Activated effector memory CD4-positive, alpha-beta T cell treated with Interleukin-2 at 50 U/mL for 16 hours (primary cell): ENCODE results near the gene MYO7A.

Source experiments
- DNase-seq: peaks from one replicate; pipeline ENCODE4 v3.0.0-alpha.2; 2020

MYO7A gene

DNA sequence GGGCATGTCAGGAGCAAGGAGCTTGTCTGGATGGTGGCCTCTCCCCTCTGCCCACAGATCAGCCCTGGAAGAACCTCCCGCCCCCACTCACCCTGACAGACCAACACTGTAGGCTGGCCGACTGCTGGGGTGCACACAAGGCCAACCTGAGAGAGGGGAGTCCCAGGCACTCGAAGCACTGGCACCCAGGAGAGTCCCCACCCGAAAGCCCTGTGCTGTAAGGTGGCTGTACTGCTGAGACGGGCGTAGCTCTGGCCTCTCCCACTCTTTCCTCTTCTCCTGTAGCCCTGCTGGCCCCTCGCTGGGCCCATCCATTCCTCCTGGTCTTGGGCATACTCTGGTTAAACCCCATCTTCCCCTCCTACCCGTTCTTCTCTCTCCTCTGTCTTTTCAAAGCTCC is 39.7 kb downstream of the MYO7A start:
- DNase-seq: no peak

DNA sequence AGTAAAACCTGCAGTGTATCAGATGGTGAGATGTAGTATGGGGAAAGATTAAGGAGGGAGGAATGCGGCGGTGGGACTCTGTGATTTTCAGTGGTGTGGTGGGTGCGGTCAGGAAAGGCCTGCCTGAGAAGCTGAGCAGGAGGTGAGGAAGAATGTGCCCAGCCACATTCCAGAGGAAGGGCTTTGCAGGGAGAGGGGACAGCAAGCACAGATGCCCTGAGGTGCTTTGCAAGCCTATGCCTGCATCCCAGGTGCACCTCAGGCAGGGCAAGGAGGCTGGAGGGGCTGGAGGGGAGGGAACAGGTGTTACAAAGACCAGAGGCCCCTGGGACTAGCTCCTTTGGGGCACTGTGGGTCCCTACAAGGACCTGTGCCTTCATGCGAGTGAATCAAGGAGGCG is 42.1 kb downstream of the MYO7A start:
- no peak for DNase-seq

DNA sequence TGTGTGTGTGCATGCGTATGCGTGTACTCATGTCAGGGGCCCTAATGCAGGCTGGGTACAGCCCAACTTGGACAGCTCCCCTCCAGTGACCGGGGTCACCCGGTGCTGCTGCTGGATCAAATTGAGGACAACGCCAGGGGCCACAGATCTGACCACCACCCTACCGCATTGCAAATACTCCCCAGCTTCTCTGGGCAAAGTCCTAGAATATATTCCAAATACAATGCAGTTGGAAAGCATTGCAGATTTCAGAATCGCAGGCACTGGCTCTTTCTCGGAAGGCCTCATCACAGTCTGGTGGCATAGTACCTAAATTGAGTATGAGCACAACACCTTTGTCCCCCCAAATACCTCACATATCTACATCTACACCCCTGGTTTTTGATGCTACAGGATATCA is 43.2 kb downstream of the MYO7A start:
- no peak for DNase-seq

DNA sequence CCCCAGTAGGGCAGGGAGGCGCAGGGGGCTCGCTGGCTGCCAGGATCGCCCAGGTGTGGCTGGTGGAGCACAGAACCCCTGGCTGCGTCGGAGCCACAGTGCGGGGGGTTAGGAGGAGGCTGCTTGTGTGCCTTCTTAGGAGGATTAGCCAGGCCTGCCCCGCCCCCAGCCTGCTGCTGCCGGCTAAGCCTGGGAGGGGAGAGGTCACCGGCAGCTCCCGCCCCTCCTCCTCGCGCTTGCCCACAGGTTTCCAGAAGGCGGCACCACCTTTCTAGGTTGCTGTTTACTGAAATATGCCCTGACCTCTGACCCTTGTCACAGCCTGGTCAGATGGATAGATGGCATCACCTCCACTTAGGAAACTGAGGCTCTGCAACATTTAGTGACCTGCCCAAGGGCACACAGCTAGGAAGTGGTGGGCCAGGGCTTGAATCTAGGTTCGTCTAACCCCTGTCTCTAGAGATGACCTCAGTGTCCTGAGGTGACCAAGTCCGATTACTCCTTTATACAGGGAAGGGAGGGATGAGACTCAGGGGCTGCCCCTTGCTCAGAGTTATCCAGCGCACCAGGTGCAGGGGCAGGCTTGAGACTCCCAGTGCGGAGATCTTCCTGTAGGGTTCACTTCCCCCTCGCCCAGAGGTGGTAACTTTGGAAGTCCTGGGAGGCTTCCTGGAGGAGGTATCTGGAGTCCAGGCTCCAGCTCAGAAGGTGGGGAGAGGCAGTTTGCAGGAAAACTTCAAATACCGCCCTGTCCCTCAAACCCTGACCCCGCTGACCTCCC is 44.0 kb downstream of the MYO7A start:
- no peak for DNase-seq

DNA sequence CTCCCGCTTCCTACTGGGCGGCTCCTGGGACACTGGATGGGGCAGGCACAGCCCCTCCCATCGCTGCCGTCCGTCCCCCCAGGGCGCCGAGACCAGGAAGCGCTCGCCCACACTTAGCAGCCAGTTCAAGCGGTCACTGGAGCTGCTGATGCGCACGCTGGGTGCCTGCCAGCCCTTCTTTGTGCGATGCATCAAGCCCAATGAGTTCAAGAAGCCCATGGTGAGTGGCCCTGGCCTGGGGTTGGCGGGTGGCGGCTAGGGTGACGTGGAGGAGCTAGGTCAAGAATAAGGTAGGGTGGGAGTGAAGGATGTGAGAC is 44.6 kb downstream of the MYO7A start:
- DNase-seq: no peak

DNA sequence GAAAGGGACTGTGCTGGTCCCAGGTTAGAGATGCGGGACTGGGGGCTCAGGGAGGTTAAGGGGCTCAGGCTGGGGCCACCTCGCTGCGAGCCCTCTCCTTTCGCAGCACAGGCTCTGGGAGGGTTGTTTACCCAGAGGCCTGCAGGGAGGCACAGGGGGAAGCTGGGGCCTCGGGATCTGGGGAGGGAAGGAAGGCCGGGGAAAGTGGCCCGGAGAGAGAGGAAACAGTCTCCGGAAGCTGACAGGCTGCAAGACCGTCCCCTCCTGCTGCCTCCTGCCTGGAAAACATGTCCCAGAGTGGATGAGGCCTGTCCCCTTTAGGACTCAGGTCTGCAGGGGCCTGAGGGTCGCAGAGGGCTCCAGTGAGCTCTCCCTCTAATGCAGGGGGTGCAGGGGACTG is 45.4 kb downstream of the MYO7A start:
- no peak for DNase-seq

DNA sequence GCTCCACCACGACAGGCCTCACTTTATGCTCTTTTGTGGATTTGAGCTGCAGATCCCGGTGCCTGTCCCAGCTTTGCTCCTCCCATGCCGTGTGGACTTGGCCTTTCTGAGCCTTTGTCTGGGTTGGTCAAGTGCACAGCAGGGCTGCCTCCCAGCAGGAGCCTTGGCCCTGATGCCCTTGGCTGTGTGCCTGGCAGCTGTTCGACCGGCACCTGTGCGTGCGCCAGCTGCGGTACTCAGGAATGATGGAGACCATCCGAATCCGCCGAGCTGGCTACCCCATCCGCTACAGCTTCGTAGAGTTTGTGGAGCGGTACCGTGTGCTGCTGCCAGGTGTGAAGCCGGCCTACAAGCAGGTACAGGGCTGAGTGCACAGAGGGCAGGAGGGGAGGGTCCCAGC is 46.5 kb downstream of the MYO7A start:
- no peak for DNase-seq

DNA sequence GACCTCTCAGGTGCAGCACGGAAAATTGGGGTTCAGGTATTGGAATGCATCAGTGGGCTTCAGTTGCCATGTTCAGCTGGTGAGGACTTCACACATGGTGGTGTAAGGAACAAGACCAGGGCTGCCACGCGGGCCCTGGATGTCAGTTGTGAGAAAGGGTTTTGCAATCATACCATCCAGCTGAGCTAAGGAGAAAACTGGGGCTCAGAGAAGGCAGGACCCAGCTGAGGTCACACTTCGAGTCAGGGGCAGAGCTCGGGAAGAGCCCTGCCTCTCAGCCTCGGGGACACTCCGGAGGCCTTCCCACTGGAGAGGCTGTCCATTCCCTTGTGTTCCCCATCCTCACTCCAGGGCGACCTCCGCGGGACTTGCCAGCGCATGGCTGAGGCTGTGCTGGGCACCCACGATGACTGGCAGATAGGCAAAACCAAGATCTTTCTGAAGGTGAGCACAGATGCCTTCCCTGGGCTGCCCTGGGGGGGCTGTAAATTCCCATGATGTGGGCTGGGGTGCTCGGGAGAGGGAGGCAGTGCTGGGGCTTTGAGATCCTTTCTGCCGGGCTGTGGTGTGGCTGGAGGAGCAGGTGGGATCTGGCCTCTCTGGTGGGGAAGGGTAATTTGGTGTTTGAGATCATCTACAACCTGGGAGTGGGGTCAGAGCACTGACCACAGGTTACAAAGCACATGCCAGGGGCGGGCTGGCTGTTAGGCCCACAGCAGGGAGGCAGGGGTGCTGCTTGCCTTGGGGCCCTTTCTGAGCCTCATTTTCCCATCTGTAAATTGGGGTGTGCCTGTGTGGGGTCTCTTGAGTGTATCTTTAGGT is 47.2 kb downstream of the MYO7A start:
- DNase-seq: no peak

DNA sequence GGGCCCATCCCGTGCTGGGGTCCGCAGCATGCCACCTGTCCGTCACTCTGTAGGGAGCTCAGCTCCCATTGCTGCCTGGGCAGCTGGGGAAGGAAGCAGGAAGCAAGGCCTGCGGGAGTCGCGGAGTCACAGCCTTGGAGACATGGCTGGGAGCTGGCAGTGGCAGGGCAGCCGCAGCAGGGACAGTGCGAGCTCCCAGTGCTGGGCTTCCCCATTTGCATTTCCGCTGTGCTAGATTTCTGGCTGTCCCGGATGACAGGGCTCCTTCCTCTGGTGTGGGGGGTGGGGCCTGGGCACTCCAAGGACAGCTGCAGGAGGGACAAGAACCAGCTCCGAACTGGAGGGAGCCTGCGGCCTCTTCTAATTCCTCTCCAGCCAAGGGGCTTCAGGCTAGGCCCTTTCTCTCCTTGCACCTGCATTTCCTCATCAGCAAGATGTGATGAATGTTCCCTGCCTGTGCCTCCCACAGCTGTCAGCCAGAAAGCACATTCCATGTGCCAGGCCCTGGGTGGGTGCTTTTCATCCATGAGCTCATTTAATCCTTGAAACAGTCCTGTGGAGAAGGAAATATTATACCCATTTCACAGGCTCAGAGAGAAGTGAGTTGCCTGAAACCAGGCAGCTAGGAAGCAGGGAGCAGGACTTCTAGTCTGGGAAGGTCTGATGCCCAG is 48.0 kb downstream of the MYO7A start:
- no peak for DNase-seq

DNA sequence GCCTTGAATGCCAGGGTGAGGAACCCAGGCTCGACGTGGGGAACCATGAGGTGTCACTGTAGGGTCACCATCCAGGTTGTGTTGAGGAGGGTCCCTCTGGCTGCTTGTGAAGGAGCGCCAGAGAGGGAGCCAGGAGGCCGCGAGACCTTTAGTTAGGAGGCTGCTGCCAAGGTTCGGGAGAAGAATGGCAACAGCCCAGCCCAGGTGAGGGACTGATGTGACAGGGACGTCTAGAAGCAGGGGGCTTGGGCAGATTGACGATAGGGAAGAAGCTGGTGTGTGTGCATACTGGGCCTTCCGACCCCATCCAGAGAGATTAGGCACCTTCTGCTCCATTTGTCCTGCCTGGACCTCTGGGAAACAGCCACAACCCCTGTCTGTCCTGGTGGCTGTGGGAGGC is 49.0 kb downstream of the MYO7A start:
- DNase-seq: no peak

DNA sequence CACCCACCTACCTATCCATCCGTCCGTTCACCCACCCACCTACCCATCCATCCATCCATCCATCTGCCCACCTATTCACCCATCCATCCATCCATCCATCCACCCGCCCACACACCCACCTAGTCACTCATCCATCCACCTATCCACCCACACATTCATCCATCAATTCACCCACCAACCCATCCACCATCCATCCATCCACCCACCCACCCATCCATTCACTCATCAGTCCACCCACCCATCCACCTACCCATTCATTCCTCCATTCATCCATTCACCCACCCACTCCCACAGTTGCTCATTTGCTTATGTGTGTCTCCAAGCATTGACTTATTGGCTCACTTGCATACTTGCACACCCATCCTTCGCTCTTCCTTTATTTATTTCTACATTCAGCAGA is 50.1 kb downstream of the MYO7A start:
- DNase-seq: no peak

DNA sequence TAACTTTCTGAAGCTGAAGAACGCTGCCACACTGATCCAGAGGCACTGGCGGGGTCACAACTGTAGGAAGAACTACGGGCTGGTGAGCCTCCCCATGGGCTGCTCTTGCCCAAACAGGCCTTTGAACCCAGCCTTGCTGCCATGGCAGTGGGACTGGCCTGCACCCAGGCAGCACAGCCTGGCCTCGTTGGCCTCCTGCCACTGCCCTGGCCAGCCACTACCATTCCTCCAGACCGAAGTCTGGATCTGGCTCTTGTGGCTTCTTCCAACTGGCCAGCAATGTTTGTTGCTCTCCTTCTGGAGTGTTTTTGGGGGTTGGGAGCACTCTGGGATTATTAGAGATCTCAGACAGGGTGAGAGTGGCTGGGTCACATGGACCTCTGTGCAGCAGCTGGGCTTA is 51.0 kb downstream of the MYO7A start:
- DNase-seq: no peak

DNA sequence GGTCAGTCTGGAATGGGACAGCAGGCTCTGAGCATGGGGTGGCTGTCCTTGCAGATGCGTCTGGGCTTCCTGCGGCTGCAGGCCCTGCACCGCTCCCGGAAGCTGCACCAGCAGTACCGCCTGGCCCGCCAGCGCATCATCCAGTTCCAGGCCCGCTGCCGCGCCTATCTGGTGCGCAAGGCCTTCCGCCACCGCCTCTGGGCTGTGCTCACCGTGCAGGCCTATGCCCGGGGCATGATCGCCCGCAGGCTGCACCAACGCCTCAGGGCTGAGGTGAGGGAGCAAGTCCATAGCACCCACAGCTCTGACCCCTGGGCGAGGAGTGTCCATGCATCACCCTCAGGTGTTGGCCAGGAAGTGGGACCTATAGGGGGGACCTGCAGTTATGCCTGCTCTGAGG is 51.6 kb downstream of the MYO7A start:
- DNase-seq: no peak

DNA sequence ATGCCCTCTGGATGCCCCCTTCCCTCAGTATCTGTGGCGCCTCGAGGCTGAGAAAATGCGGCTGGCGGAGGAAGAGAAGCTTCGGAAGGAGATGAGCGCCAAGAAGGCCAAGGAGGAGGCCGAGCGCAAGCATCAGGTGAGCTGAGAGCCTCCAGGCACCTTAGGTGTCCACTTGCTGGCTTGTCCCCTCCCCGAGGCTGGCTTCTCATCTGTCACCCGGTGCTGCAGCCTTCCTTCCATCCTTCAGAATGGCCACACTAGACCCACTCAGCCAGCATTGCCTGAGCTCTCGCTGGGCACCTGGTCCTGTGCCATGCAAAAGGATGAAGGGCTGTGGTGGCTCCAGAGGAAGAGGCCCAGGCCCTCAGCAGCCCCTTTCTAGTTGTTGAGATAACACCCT is 52.3 kb downstream of the MYO7A start:
- DNase-seq: no peak

DNA sequence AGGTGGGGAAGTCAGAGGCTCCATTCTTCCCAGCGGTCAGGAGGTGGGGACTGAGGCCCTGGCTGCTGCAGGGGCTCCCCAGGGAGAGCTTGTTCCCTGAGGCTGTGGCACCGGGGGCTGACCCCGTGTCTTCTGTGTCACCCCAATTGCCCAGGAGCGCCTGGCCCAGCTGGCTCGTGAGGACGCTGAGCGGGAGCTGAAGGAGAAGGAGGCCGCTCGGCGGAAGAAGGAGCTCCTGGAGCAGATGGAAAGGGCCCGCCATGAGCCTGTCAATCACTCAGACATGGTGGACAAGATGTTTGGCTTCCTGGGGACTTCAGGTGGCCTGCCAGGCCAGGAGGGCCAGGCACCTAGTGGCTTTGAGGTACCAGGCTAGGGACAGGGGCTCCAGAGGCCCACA is 53.2 kb downstream of the MYO7A start:
- DNase-seq: no peak

DNA sequence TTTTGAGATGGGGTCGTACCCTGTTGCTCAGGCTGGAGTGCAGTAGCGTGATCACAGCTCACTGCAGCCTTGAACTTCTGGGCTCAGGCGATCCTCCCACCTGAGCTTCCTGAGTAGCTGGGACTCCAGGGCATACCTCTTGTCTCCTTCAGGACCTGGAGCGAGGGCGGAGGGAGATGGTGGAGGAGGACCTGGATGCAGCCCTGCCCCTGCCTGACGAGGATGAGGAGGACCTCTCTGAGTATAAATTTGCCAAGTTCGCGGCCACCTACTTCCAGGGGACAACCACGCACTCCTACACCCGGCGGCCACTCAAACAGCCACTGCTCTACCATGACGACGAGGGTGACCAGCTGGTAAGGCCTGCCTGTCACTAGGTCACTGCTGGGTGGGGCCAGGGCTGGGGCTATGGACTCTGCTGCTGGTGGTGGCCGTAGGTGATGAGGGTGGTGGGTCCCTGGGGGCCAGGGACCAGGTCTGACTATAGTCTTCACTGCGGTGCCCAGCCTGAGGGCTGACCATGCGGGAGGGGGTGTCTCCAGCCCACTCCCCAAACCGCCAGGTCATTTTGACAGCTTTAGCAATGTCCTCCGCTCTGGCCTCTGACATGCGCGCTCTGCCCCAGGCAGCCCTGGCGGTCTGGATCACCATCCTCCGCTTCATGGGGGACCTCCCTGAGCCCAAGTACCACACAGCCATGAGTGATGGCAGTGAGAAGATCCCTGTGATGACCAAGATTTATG is 53.9 kb downstream of the MYO7A start:
- DNase-seq: no peak

DNA sequence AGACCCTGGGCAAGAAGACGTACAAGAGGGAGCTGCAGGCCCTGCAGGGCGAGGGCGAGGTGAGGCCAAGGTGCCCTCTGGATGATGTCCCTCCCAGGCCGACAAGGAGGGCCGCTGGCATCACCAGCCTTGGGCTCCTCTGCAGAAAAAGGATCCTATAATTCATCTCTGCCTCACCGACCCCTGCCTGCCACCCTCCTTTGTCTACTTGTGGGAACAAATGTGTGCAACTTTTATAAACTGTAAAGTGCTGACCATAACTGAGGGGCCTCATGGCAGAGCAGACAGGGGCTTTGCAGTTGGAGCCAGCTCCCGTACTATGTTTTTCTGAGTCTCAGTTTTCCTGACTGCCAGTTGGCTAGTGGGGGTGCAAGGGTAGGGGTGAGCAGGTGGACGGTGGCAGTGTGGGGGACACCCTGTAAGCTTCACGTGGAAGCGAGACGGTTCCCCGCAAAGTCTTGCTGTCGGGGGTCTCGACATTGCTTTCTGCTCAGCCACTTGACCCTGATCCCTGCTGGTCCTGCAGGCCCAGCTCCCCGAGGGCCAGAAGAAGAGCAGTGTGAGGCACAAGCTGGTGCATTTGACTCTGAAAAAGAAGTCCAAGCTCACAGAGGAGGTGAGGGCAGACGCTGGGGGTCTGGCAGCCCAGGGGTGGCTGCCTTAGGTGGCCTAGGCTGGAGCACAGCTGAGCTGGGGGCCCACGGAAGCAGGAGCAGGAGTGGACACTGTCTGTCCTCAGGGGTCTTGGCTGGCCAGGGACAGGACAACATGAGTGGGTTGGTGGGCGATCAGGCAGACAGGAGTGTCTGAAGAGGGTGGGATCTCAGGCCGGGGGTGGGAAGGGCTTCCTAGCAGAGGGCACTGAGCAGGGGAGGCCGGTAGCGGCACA is 54.7 kb downstream of the MYO7A start:
- no peak for DNase-seq

DNA sequence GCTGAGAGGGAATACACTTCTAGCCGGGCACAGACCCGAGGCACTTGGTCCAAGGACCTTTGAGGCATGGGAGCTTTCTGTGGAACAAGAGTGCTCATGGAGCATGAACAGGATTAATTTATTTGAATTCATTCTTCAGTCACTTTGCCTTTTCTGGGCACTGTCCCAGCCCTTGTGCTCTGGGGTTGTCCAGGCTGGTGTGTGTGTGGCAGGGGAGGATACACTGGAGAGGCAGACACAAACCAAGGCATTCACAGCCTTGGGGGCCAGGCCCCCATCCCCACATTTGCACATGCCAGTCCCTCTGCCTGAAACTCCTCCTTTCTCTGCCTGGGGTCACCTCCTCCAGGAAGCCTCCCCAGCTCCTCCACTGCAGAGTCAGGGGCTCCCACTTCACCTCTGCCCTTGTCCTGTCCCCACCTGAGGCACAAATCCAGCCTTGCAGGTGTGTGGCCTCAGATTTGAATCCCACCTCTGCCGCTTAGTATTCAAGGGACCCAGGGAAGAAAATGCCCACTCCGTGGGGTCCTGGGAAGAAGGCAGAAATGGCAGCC is 55.5 kb downstream of the MYO7A start:
- no peak for DNase-seq

DNA sequence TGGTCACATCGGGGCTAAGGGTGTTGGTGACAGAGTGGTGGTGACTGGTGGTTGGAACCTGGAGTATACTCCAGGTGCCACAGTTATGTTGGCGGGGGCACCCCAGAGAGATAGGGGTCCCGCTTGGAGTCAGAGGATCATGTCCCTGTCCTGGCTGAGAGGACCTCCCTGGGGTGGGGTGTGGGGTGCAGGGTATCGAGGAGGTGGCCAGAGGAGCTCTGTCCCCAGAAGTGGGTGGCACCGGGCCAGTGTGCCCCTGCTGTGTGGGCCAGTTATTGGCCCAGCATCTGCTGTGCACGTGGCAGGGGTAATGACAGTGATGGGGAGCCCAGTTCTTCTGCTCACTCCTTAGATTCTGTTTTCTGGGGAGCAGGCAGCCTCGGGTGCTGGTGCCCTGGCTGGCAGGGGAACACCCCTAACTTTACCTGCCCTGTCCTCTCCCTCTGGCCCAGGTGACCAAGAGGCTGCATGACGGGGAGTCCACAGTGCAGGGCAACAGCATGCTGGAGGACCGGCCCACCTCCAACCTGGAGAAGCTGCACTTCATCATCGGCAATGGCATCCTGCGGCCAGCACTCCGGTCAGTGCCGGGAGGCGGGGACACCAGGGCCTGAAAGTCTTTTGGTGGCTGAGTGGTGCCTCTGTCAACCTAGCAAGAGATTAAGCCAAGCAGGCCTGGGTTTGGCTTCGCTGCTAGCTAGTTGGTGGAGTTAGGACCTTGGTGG is 56.3 kb downstream of the MYO7A start:
- DNase-seq: no peak

DNA sequence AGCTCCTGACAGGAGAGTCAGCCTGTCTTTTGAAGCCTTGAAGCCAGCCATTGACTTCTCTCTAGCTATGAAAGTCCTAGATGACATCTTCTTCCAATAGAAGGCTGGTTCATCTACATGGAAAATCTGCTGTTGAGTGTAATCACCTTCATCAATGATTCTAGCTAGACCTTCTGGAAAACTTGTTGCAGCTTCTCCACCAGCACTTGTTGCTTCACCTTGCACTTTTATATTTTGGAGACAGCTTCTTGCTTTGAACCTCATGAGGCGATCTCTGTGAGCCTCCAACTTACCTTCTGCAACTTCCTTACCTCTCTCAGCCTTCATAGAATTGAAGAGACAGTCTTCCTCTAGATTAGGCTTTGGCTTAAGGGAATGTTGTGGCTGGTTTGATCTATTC is 58.3 kb downstream of the MYO7A start:
- no peak for DNase-seq

DNA sequence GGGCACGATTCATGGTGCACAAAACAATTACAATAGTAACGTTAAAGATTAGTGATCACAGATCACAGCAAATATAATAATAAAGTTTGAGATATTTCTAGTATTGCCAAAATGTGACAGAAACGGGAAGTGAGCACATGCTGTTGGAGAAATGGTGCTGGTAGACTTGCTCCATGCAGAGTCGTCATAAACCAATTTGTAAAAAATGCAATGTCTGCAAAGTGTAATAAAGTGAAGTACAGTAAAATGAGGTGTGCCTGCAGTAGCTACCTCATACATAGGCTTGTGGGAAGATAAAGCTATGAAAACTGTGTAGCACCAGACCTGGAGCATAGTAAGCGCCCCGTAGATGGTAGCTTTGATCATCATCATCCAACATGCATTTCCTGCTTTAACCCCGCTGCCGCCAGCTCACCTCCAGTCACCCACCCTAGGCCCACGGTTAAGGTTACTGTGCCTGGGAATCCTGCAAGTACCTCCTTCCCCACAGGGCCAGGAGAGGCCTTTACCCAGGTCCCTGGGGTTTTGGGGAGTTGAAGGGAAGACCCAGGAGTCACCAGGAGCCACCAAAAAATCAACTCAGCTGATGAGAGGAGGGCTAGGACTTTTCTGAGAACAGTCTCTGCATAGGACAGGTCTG is 59.2 kb downstream of the MYO7A start:
- DNase-seq: no peak
